GM21526 (cell line): Measurements from ENCODE around the gene TMEM81.

Experiments
- ATAC-seq: cut with Tn5 transposase; IDR thresholded peaks from one replicate; pipeline ENCODE4 v1.9.1; 2021; ENCODE audit warnings: moderate library complexity; ENCODE audit not compliant: unreplicated experiment, low FRiP score

TMEM81 gene

DNA sequence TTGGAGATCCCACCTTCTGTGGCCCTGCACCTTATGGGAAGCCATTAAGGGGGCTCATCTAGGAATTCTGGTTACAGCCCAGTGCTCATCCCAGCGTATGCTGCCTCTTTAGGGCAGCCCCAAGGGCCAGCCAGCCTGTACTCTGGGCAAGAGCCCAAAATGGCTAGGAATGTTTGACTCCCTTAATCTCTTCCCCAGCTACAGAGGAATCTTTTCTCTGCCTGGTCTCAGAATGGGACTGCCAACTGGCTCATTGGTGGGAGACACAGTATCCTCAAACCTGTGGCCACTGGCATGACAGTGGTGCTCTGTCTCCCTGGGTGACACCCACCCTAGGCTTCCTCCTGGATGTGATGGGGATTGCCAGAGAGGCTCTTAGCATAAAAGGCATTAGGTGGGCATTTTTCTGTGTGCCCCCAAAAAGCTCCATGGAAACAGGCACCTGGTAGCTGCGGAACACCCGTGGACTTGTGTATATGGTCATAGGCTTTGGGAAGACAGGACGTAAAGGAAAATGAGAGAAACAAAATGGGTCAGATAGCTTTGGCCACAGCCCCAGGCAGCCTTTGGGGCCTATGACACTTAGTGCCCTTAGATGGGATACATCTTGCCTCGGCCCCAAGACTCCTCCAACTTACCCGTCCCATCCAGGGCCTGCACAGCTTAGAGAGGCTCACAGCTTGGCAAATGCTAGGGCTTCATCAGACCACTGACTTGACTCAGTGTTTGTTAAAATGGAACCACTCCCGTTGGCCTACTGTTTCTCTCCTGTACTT, 6.9 kb downstream of the TMEM81 start:
- ATAC-seq = no peak

GRCh38 chr1:205076245-205076761, 8.0 kb downstream of the TMEM81 start:
- no peak for ATAC-seq

GRCh38 chr1:205075642-205076155, 8.6 kb downstream of the TMEM81 start:
- ATAC-seq = no peak

GRCh38 chr1:205074513-205074912, 9.7 kb downstream of the TMEM81 start:
- ATAC-seq = no peak

DNA sequence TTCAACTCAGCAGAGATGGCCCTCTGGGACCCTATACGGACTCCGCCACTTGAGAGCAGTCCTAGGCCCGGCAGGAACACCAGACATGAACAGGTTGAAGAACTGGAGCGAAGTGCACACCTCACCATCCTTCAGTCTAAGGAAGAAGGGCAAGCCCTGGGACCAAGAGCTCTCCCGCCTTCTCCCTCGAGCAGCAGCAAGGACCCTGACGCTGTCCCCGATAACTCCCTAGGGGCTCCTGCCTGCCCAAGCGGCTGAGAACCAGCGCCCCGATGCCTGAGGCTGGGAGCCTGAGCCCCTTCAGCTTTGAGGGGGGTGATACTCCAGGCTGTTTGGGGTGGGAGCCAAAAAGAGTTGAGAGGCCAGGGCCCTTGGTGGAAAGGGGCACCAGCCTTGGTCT, 10.2 kb downstream of the TMEM81 start:
- no peak for ATAC-seq

DNA sequence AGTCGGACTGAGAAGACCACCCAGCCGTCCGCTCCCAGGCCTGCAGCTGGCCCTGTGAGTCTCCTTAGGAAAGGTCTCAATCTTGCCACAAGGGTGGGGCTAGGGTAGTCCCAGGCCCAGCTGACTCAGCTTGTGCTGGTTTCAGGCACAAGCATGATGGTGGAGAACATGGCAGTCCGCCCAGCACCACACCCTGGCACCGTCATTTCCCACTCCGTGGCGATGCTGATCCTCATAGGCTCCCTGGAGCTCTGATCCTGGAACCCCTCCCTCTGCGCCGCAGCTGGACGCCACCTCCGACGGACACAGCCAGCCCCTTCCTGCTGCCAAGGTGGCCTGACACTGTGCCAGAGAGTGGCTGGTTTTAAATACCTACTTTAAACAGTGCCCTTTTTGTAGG, 10.7 kb downstream of the TMEM81 start:
- ATAC-seq = no peak

GRCh38 chr1:205072881-205073280, 11.4 kb downstream of the TMEM81 start:
- ATAC-seq = no peak

DNA sequence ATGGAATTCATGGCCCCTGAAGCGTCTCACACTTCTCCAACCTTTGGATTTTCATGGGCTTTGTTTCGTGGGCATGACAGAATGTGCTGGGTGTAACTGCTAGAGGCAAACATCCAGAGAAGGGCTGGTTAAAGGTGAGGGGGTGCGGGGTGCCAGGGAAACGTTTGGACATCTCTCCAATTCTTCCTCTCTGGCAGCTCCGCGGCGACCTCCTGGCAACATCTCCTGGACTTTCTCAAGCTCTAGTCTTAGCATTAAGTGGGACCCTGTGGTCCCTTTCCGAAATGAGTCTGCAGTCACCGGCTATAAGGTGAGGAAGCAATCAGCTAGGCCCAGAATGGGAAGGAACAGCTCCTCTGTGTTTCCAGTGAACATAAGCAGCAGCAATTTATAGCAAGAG, 12.0 kb downstream of the TMEM81 start:
- no peak for ATAC-seq

DNA sequence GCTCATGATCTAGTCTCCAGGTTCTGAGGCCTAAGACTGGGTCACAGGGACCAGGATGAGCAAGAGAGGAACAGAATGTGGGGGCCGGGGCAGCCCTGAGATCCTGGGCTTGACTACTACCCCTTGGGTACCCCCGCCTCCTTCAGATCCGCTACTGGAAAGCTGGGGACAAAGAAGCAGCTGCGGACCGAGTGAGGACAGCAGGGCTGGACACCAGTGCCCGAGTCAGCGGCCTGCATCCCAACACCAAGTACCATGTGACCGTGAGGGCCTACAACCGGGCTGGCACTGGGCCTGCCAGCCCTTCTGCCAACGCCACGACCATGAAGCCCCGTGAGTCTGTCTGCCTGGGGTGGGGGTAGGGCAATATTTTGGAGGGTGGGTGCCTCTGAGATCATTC, 12.5 kb downstream of the TMEM81 start:
- no peak for ATAC-seq

DNA sequence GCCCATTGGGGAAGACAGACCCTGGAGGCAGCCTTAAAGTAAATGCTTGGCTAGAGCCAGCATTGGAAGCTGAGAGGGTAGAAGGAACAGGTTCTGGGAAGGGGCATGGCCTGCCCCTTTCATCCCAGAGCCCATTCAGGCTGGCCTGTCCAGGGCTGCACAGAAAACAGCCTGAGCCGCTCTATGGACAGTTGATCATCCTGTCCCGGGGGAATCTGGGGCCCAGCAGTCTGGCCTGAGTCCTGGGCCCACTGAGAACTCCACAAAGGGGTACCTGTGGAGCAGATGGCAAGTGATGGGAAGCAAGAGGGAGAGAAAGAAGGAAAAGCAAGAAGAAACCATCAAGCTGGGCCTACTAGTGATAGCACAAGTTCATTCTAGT, 13.2 kb downstream of the TMEM81 start:
- no peak for ATAC-seq

DNA sequence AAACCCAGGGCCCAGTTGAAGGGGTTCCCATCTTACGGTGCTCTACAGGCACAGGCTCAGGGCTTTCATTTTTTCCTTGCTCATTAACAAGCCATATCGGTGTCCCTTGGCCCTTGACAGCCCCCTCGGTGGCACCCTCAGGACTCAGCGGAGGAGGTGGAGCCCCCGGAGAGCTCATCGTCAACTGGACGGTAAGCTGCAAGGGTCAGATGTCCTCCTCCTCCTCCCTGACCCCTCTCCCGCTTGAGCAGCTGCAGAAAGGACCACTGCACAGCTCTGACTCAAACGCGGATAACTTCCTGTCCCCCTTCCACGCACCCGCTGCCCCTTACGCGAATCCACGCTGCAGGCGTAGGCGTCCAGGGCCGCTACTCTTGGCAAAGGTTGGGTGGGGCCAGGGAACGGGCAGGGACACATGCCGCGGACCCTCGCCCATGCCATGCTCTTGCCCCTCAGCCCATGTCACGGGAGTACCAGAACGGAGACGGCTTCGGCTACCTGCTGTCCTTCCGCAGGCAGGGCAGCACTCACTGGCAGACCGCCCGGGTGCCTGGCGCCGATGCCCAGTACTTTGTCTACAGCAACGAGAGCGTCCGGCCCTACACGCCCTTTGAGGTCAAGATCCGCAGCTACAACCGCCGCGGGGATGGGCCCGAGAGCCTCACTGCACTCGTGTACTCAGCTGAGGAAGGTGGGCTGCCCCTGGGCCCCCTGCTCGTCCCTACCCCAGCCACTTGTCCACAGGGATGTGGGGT, 14.7 kb downstream of the TMEM81 start:
- no peak for ATAC-seq

- no peak for ATAC-seq
Observed at GRCh38 chr1:205068457-205069040, 15.7 kb downstream of the TMEM81 start.

DNA sequence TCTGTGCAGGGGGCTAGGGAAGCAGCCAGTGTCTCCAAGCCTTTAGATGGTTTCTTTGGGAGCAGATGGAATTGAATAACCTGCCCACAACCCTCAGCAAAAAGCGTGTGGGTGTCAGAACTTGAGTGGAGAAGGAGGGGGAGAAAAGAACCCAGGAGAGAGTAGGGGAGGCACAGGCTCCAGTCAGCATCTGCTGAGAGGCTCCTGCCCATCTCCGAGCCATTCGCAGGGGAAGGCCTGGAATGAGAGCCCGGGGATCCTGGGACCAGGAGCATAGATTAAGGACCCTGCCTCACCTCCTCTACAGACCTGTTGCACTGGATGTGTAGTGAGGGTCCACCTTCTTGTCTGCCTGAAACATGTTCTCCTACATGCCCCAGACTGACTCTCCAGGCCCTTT, 16.3 kb downstream of the TMEM81 start:
- ATAC-seq = no peak

GRCh38 chr1:205067031-205067430, 17.2 kb downstream of the TMEM81 start:
- ATAC-seq = no peak

DNA sequence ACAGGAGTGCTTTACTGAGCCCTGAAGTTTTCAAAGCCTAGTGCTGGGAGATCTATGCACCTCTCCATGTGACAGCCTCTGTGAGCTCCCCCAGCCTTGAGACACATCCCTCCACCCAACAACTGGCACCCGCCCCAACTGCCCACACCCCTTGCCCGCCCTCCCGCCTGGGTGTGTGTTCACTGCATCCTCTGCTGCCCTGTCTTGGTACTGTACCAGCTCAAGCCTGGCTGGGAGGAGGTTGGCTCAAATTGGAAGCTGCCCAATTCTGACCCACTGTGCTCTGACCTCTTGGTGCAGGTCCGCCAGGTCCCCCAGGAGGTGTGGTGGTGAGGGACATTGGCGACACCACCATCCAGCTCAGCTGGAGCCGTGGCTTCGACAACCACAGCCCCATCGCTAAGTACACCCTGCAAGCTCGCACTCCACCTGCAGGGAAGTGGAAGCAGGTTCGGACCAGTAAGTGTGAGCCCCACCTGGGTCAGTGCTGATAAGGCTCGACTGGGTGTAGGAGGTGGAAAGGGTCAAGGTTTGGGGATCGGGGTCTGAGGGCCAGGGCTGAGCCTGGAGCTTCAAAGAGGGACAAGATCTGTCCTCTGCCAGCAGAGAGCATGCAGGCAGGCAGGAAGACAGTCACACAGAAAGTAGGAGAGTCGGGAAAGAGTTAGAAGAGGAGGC, 18.0 kb downstream of the TMEM81 start:
- ATAC-seq = no peak

GRCh38 chr1:205065666-205066065, 18.6 kb downstream of the TMEM81 start:
- ATAC-seq = no peak

DNA sequence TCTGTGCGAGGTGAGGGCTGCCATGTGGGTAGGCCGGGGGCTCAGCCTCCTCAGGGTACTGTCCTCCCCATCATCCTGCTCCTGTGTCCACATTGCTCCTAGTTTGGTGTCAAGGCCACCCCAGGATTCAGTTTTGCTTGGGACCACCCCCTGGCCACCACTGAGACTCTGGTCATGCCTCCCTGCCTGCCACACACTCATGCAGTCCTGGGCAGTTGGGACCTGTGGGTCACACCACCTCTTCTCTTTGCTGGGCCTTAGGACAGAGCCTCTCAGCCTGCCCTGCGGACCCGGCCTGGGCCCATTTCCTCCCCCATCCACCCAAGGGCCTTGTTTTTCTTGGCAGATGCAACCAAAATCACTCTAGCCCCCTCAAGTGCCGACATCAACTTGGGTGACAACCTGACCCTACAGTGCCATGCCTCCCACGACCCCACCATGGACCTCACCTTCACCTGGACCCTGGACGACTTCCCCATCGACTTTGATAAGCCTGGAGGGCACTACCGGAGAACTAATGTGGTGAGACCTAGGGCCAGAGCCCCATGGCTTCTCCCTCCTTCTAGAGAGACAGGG, 19.4 kb downstream of the TMEM81 start:
- ATAC-seq = no peak

- no peak for ATAC-seq
Observed at GRCh38 chr1:205064301-205064700, 20.0 kb downstream of the TMEM81 start.

DNA sequence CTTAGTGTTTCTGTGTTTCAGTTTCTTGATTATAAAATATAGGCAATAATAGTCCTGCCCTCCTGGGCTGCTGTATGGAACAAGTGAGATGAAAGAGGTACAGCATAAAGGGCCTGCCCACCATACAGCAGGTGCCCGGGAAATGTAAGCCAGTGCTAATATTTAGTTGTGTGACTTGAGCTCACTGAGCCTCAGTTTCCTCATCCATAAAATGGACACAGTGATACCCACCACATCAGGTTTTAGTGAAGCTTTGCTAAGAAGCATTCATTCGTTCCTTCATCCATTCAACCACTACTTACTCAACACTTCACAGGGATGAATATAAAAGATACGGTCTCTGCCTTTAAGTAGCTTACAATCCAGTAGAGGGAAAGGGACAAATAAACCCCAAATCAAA, 21.4 kb downstream of the TMEM81 start:
- no peak for ATAC-seq

DNA sequence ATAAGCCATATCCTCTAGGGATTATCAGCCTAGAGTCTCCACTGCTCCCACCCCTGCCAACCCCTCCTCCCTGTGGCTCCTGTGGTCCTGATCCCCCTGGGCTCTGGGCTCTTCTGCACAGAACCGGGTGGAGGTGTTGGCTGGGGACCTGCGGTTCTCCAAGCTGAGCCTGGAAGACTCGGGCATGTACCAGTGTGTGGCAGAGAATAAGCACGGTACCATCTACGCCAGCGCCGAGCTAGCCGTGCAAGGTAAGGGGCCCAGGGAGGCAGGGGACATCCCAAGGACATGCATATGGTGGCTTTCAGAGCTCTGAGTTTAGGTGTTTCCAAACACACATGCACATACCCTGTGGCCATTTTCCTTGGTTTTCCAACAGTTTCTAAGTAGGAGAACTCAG, 21.9 kb downstream of the TMEM81 start:
- no peak for ATAC-seq
